Tibial nerve (tissue), 4 donors: ENCODE results near the gene BCL7A. TPM values are rescaled to one million over a fixed set of nuclear protein-coding genes. Genes with fewer than 3 reads are reported as not detected.

ENCODE experiments used
- DNase-seq, 2 donors: peaks; one replicate each; pipeline ENCODE4 v3.0.0-alpha.2; 2019; ENCODE audit warnings: low spot score in 2 of 2
- H3K27ac ChIP-seq, 4 donors: fragments of 200-600 bp; sonication (generic) in 3 of 4; one replicate each; pipeline ENCODE4 v1.5.1; 2017 to 2019; ENCODE audit warnings: mild to moderate bottlenecking in 1 of 4
- H3K27me3 ChIP-seq, 2 donors: fragments of 200-600 bp; sonication (generic) in 1 of 2; one replicate each; pipeline versions ENCODE4 v1.5.1 to v1.6.0; 2017 to 2019
- H3K36me3 ChIP-seq, 3 donors: fragments of 200-600 bp; sonication (generic); one replicate each; pipeline ENCODE4 v1.5.1; 2018 to 2019
- H3K4me1 ChIP-seq, 4 donors: fragments of 200-600 bp; sonication (generic) in 3 of 4; one replicate each; pipeline ENCODE4 v1.5.1; 2017 to 2019
- H3K4me3 ChIP-seq, 4 donors: fragments of 200-600 bp; sonication (generic) in 3 of 4; one replicate each; pipeline ENCODE4 v1.5.1; 2017 to 2019; ENCODE audit warnings: mild to moderate bottlenecking in 1 of 4, moderate library complexity in 1 of 4
- H3K9me3 ChIP-seq, 4 donors: fragments of 200-600 bp; sonication (generic) in 3 of 4; one replicate each; pipeline ENCODE4 v1.5.1; 2017 to 2019
- CTCF ChIP-seq, 5 experiments: fragments of 200-600 bp in 3 of 5; fragments of 450-650 bp in 2 of 5; sonication (generic) in 3 of 5; IDR thresholded peaks; one replicate each; pipeline ENCODE4 v1.5.1; 2016 to 2019; ENCODE audit warnings: antibody characterized with exemption in 5 of 5, mild to moderate bottlenecking in 3 of 5, moderate library complexity in 2 of 5
- EP300 ChIP-seq, 2 donors: sonication (generic); formaldehyde crosslinking; IDR thresholded peaks; one replicate each; pipeline ENCODE4 v1.6.1; 2017; ENCODE audit warnings: antibody characterized with exemption in 2 of 2, mild to moderate bottlenecking in 1 of 2
- POLR2A ChIP-seq, 2 donors: fragments of 450-650 bp; IDR thresholded peaks; one replicate each; pipeline ENCODE4 v1.6.1; 2017; ENCODE audit warnings: antibody characterized with exemption in 2 of 2, mild to moderate bottlenecking in 2 of 2, moderate library complexity in 2 of 2
- WGBS, 2 donors: methylation state at CpG; one replicate each; pipeline ENCODE4 v1.1.5; 2018; 5-methylcytosine and 5-hydroxymethylcytosine counted together
- total RNA-seq, 4 donors: library from RNA; depleted of rRNA; stranded (reverse); fragments of >200 nt; gene quantifications; one replicate each; pipeline ENCODE4 v1.1.0, GENCODE V29; 2016

Gene BCL7A
- total RNA-seq, 4 donors from 2014 or later = 2.4 to 10.7 (median 5.1) TPM

- TF ChIP-seq CTCF (IDR thresholded peaks at IDR 0.05) (no peak), POLR2A (IDR thresholded peaks at IDR 0.05) (no peak), EP300 (IDR thresholded peaks at IDR 0.05) (no peak)
- Histone ChIP-seq H3K36me3 (no peaks in the 10 kb centered on the region), H3K4me3 (no peak overlapping the region), H3K27me3 (no peaks in the 10 kb centered on the region), H3K4me1 (no peaks in the 10 kb centered on the region), H3K27ac (no peak overlapping the region), H3K9me3 (no peaks in the 10 kb centered on the region)
- DNase-seq = no peak
- 81 to 83% methylated on average over 21 of the region's 21 CpGs for WGBS, 2 donors
These were observed 29.4 kb upstream of the BCL7A start for GRCh38 chr12:121992059-121992879.

GRCh38 chr12:121996050-121996944 lies 25.4 kb upstream of the BCL7A start:
- 48 to 51% methylated on average over 9 of the region's 9 CpGs for WGBS, 2 donors
- no peaks in the 10 kb centered on the region for H3K27me3 ChIP-seq
- peaks cover 0 to 7% (median 0%) of the 10 kb centered on the region in 4 donors for H3K9me3 ChIP-seq
- no peak for DNase-seq
- H3K36me3 ChIP-seq = no peaks in the 10 kb centered on the region
- H3K4me1 ChIP-seq = no peaks in the 10 kb centered on the region
- no peak for TF ChIP-seq EP300 (IDR thresholded peaks at IDR 0.05)
- TF ChIP-seq CTCF (IDR thresholded peaks at IDR 0.05) = no peak
- no peak for TF ChIP-seq POLR2A (IDR thresholded peaks at IDR 0.05)
- H3K4me3 ChIP-seq = no peak overlapping the region
- H3K27ac ChIP-seq = no peak overlapping the region

- Histone ChIP-seq H3K27me3 (no peaks in the 10 kb centered on the region), H3K4me1 (no peaks in the 10 kb centered on the region), H3K36me3 (no peaks in the 10 kb centered on the region), H3K9me3 (peaks cover 0 to 7% (median 0%) of the 10 kb centered on the region in 4 donors), H3K4me3 (no peak overlapping the region), H3K27ac (no peak overlapping the region)
- DNase-seq = no peak
- TF ChIP-seq EP300 (IDR thresholded peaks at IDR 0.05) (no peak), CTCF (IDR thresholded peaks at IDR 0.05) (no peak), POLR2A (IDR thresholded peaks at IDR 0.05) (no peak)
- 80 to 88% methylated on average over 13 of the region's 13 CpGs for WGBS, 2 donors
These were observed 24.6 kb upstream of the BCL7A start for GRCh38 chr12:121996945-121997612.

- DNase-seq = no peak
- peaks cover 0 to 7% (median 0%) of the 10 kb centered on the region in 4 donors for H3K9me3 ChIP-seq
- no peak overlapping the region for H3K27ac ChIP-seq
- H3K4me1 ChIP-seq = peaks cover 0 to 13% (median 2%) of the 10 kb centered on the region in 4 donors
- H3K36me3 ChIP-seq = no peaks in the 10 kb centered on the region
- no peak overlapping the region for H3K4me3 ChIP-seq
- no peaks in the 10 kb centered on the region for H3K27me3 ChIP-seq
- WGBS, 2 donors = 78 to 79% methylated on average over 17 of the region's 17 CpGs
- no peak for TF ChIP-seq EP300 (IDR thresholded peaks at IDR 0.05)
- TF ChIP-seq POLR2A (IDR thresholded peaks at IDR 0.05) = no peak
- TF ChIP-seq CTCF (IDR thresholded peaks at IDR 0.05) = no peak
These were observed 20.0 kb upstream of the BCL7A start for GRCh38 chr12:122001466-122002209.
